MCF 10A (cell line): ENCODE measurements around the gene APOBEC3B. TPM values are rescaled to one million over a fixed set of nuclear protein-coding genes. Genes with fewer than 3 reads are reported as not detected.
"Not testable (repeated sequence)": the region's sequence is repeated elsewhere in the genome, so short reads cannot be mapped to it uniquely, and the experiment has no call there.

Experiments used
- BruUV-seq: library from RNA; stranded (reverse); fragments of 400-500 nt; replicated peaks from 2 replicates; lab custom pipeline; 2021; lab: Mats Ljungman, UMichigan
- CTCF ChIA-PET: fragments of 300-600 bp; sonication (Branson Sonifier 250); formaldehyde crosslinking; extraction: SDS; loops from one replicate; lab custom pipeline; 2021; ENCODE audit warnings: antibody characterized with exemption, inconsistent platforms; lab: Yijun Ruan, JAX
- POLR2A ChIA-PET: fragments of 300-600, 350-650 bp; sonication (Branson Sonifier 250); formaldehyde crosslinking; extraction: SDS; loops from one replicate; lab custom pipeline; 2020; ENCODE audit warnings: antibody characterized with exemption, inconsistent platforms; lab: Yijun Ruan, JAX
- DNase-seq: peaks from one replicate; pipeline ENCODE4 v3.0.0-alpha.2; 2018; ENCODE audit not compliant: unreplicated experiment
- H3K27ac Mint-ChIP-seq: one replicate; pipeline ENCODE4 v1.8.0; 2022; ENCODE audit warnings: mild to moderate bottlenecking, low read depth, mixed read lengths; ENCODE audit not compliant: unreplicated experiment
- H3K27me3 Mint-ChIP-seq: one replicate; pipeline ENCODE4 v1.8.0; 2022; ENCODE audit warnings: mixed read lengths; ENCODE audit not compliant: insufficient read depth, unreplicated experiment
- H3K36me3 Mint-ChIP-seq: one replicate; pipeline ENCODE4 v1.8.0; 2022; ENCODE audit warnings: mild to moderate bottlenecking, moderate library complexity, mixed read lengths; ENCODE audit not compliant: insufficient read depth, unreplicated experiment
- H3K4me1 Mint-ChIP-seq: one replicate; pipeline ENCODE4 v1.8.0; 2022; ENCODE audit warnings: mixed read lengths; ENCODE audit not compliant: insufficient read depth, unreplicated experiment
- H3K4me3 Mint-ChIP-seq: one replicate; pipeline ENCODE4 v1.8.0; 2022; ENCODE audit warnings: mild to moderate bottlenecking, moderate library complexity, mixed read lengths; ENCODE audit not compliant: unreplicated experiment
- H3K9me3 Mint-ChIP-seq: one replicate; pipeline ENCODE4 v1.8.0; 2022; ENCODE audit warnings: mixed read lengths; ENCODE audit not compliant: unreplicated experiment
- CTCF ChIP-seq: fragments of 200-600 bp; IDR thresholded peaks from one replicate; pipeline ENCODE4 v1.8.0; 2022; ENCODE audit warnings: antibody characterized with exemption, mild to moderate bottlenecking; ENCODE audit not compliant: unreplicated experiment
- intact Hi-C: fragments of 100-400 bp; cut with micrococcal nuclease; formaldehyde crosslinking; loops from 2 replicates; pipeline ENCODE4 v1.14.1; 2022
- total RNA-seq: library from RNA; stranded (reverse); gene quantifications from 2 replicates; pipeline ENCODE4 v1.2.3, GENCODE V29; 2022

Gene APOBEC3B
- total RNA-seq, 1 experiment from 2014 or later = 1.1 TPM

GRCh38 chr22:39039306-39040126 lies 57.4 kb downstream of the APOBEC3B start:
- no peak for TF ChIP-seq CTCF
- no TSS peak for BruUV-seq
- Mint-ChIP-seq H3K4me1 (no peaks in the 10 kb centered on the region), H3K9me3 (no peaks in the 10 kb centered on the region), H3K27ac (no peak overlapping the region), H3K4me3 (peak overlapping the region; percentile 40), H3K27me3 (no peaks in the 10 kb centered on the region), H3K36me3 (no peaks in the 10 kb centered on the region)
- ChIA-PET POLR2A (no interaction called here), CTCF (no interaction called here)
- intact Hi-C loops = no loop called here
- DNase-seq = no peak

GRCh38 chr22:39040155-39040537 lies 58.0 kb downstream of the APOBEC3B start:
- intact Hi-C loops, H3K9me3 Mint-ChIP-seq, CTCF ChIA-PET, POLR2A ChIA-PET, H3K4me1 Mint-ChIP-seq, DNase-seq, BruUV-seq, H3K36me3 Mint-ChIP-seq, H3K27ac Mint-ChIP-seq, H3K27me3 Mint-ChIP-seq: not testable (repeated sequence)
- peak overlapping the region; percentile 40 for H3K4me3 Mint-ChIP-seq

- peak; percentile 64 for DNase-seq
- BruUV-seq, H3K9me3 Mint-ChIP-seq, H3K4me1 Mint-ChIP-seq, H3K36me3 Mint-ChIP-seq, POLR2A ChIA-PET, CTCF ChIA-PET, H3K27me3 Mint-ChIP-seq, intact Hi-C loops: not testable (repeated sequence)
- Mint-ChIP-seq H3K27ac (peak within 1 kb of the TSS; percentile 60), H3K4me3 (peak within 1 kb of the TSS; percentile 69)
Observed at GRCh38 chr22:39040538-39041296, 58.6 kb downstream of the APOBEC3B start, which contains the start of gene APOBEC3F. TSS of gene APOBEC3F (plus strand) at chr22:39040864. CDS start at chr22:39040961, 97 bp downstream.

- intact Hi-C loops = no loop called here
- Mint-ChIP-seq H3K4me3 (no peak overlapping the region), H3K36me3 (no peaks in the 10 kb centered on the region), H3K9me3 (no peaks in the 10 kb centered on the region), H3K4me1 (no peaks in the 10 kb centered on the region), H3K27me3 (no peaks in the 10 kb centered on the region), H3K27ac (no peak overlapping the region)
- TF ChIP-seq CTCF = no peak
- no peak for DNase-seq
- no TSS peak for BruUV-seq
- ChIA-PET POLR2A (interaction anchor here (0.7 kb wide), 1 partner anchor 927 kb away, joined by 3 read pairs; no protein-coding TSS in a partner anchor), CTCF (no interaction called here)
Observed at GRCh38 chr22:39041908-39042307, 59.8 kb downstream of the APOBEC3B start.

Other genes with a start within 250 kb of the APOBEC3B start
- gene SUN2, start 226.3 kb upstream of the APOBEC3B start, total RNA-seq = 51.9 and 66.8 TPM in 2 replicates
- 18.3 and 30.3 TPM in 2 replicates for gene DNAL4, start 188.2 kb upstream of the APOBEC3B start, total RNA-seq
- 0.93 and 0.96 TPM in 2 replicates for gene NPTXR, start 138.3 kb upstream of the APOBEC3B start, total RNA-seq
- 22.9 and 42.1 TPM in 2 replicates for gene CBX6, start 110.1 kb upstream of the APOBEC3B start, total RNA-seq
- not detected in 2 replicates for gene APOBEC3A, start 24.7 kb upstream of the APOBEC3B start, total RNA-seq
- 24.8 and 30.1 TPM in 2 replicates for gene APOBEC3C, start 31.9 kb downstream of the APOBEC3B start, total RNA-seq
- gene APOBEC3D, start 38.8 kb downstream of the APOBEC3B start, total RNA-seq = 0.14 and 0.83 TPM in 2 replicates
- gene APOBEC3F, start 58.5 kb downstream of the APOBEC3B start, total RNA-seq = 1.3 and 1.4 TPM in 2 replicates
- 0.49 and 0.54 TPM in 2 replicates for gene APOBEC3G, start 94.9 kb downstream of the APOBEC3B start, total RNA-seq
- 0.86 and 1.2 TPM in 2 replicates for gene APOBEC3H, start 114.9 kb downstream of the APOBEC3B start, total RNA-seq
- gene CBX7, start 170.3 kb downstream of the APOBEC3B start, total RNA-seq = 5.3 and 6.2 TPM in 2 replicates